ENCODE measurements around the gene ALOX5.

Gene ALOX5

DNA sequence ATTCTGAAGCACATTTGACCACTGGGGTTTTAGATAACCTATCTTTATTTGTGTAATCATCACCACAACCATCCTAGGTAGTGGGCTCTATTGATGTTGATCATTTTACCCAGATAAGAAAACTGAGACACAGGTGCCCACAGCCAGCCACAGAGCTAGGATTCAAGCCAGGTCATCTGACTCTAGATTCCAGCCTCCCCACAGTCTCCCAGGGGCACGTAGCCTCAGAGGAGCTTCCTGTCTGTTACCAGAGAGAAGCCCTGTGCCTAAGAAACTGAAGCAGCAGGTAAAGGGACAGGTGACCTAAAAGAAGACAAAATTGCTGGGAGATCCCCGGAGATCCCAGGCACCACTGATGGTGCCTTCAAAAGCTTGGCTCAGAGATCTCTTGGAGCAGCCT, 55.8 kb downstream of the ALOX5 start:
- Histone ChIP-seq H4K20me1 (ENCODE audit: insufficient read depth, low read length, poor library complexity, severe bottlenecking) (no peaks in the 10 kb centered on the region), H3K9me3 (ENCODE audit: insufficient read depth, low read depth, low read length) (no peaks in the 10 kb centered on the region), H3K4me2 (ENCODE audit: low read depth, low read length, poor library complexity, severe bottlenecking) (no peak overlapping the region), H3K4me1 (ENCODE audit: insufficient read depth, low read length, poor library complexity, severe bottlenecking) (peaks cover 20% of the 10 kb centered on the region), H3K9ac (ENCODE audit: low read depth, low read length, poor library complexity, severe bottlenecking) (no peak overlapping the region), H3K27me3 (ENCODE audit: insufficient read depth, low read length, poor library complexity, severe bottlenecking) (no peaks in the 10 kb centered on the region), H3K79me2 (ENCODE audit: insufficient read depth, low read length) (no peaks in the 10 kb centered on the region), H3F3A (ENCODE audit: low read depth) (no peaks in the 10 kb centered on the region), H3K9me2 (replicated peaks; ENCODE audit: low read depth, low read length) (no peaks in the 10 kb centered on the region), H3K36me3 (ENCODE audit: insufficient read depth, low read length) (no peaks in the 10 kb centered on the region), H2AFZ (ENCODE audit: low read length) (no peak overlapping the region), H3K4me3 (ENCODE audit: low read length, poor library complexity, severe bottlenecking) (no peak overlapping the region)
- no peak for TF ChIP-seq EZH2phosphoT487 (IDR thresholded peaks at IDR 0.05; ENCODE audit: borderline replicate concordance)
- TF ChIP-seq, protein P1, sequence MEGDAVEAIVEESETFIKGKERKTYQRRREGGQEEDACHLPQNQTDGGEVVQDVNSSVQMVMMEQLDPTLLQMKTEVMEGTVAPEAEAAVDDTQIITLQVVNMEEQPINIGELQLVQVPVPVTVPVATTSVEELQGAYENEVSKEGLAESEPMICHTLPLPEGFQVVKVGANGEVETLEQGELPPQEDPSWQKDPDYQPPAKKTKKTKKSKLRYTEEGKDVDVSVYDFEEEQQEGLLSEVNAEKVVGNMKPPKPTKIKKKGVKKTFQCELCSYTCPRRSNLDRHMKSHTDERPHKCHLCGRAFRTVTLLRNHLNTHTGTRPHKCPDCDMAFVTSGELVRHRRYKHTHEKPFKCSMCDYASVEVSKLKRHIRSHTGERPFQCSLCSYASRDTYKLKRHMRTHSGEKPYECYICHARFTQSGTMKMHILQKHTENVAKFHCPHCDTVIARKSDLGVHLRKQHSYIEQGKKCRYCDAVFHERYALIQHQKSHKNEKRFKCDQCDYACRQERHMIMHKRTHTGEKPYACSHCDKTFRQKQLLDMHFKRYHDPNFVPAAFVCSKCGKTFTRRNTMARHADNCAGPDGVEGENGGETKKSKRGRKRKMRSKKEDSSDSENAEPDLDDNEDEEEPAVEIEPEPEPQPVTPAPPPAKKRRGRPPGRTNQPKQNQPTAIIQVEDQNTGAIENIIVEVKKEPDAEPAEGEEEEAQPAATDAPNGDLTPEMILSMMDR (conservative IDR thresholded peaks at IDR 0.05; ENCODE audit: low read length) = no peak

DNA sequence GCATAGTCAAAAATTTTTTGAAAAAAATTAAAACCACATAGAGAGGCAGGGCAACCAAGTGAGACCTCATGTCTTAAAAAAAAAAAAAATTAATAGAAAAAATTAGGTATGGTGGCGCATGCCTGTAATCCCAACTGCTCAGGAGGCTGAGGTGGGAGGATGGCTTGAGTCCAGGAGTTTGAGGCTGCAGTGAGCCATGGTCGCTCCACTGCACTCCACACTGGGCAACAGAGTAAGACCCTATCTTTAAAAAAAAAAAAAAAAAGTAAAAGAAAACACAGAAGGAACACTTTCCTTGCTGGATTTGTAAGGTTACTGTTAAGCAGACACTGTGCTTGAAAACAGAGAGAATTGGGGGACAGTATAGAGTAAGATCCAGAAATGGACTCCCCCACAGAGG, 58.1 kb downstream of the ALOX5 start:
- Histone ChIP-seq H2AFZ (ENCODE audit: low read length) (no peak overlapping the region), H3K4me2 (ENCODE audit: low read depth, low read length, poor library complexity, severe bottlenecking) (no peak overlapping the region), H3K36me3 (ENCODE audit: insufficient read depth, low read length) (no peaks in the 10 kb centered on the region), H4K20me1 (ENCODE audit: insufficient read depth, low read length, poor library complexity, severe bottlenecking) (no peaks in the 10 kb centered on the region), H3K9me3 (ENCODE audit: insufficient read depth, low read depth, low read length) (no peaks in the 10 kb centered on the region), H3F3A (ENCODE audit: low read depth) (no peaks in the 10 kb centered on the region), H3K9ac (ENCODE audit: low read depth, low read length, poor library complexity, severe bottlenecking) (no peak overlapping the region), H3K27me3 (ENCODE audit: insufficient read depth, low read length, poor library complexity, severe bottlenecking) (no peaks in the 10 kb centered on the region), H3K79me2 (ENCODE audit: insufficient read depth, low read length) (no peaks in the 10 kb centered on the region), H3K4me3 (ENCODE audit: low read length, poor library complexity, severe bottlenecking) (no peak overlapping the region), H3K4me1 (ENCODE audit: insufficient read depth, low read length, poor library complexity, severe bottlenecking) (no peaks in the 10 kb centered on the region), H3K9me2 (replicated peaks; ENCODE audit: low read depth, low read length) (no peaks in the 10 kb centered on the region)
- TF ChIP-seq EZH2phosphoT487 (IDR thresholded peaks at IDR 0.05; ENCODE audit: borderline replicate concordance) = no peak
- TF ChIP-seq, protein P1 (conservative IDR thresholded peaks at IDR 0.05; ENCODE audit: low read length) = no peak

DNA sequence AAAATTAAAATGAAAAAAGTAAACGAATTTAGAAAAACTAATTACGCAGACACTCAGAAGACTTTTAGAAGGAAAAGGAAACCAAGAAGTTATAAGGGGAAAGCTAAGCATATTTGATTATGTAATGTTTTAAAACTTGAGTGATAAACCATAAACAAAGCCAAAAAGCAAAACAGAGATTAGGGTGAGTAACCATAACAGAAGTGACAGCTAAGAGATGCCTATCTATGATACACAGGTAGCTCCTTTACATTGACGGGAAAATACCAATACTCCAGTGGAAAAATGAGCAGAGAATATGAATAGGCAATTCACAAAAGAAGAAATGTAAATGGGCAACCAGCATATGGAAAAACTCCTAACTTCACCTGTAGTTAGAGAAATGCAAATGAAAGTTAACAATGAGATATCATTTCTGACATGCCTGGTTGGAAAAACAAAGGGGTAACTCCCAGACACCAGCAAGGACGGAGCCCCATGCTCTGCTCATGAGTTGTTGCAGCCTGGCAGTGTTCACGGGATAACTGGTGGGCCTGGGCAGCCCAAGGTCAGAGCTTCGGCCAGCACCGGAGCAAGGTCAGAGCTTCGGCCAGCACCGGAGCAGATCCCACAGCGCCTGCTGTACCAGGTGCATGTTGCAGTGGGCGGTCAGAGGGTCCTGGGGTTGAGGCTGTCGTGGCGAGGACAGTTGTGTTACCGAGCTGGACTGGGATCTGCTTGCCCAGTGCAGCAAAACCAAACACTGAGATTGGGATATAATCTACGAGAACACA, 58.9 kb downstream of the ALOX5 start:
- no peak overlapping the region for H3K4me3 ChIP-seq (ENCODE audit: low read length, poor library complexity, severe bottlenecking)
- no peaks in the 10 kb centered on the region for H3K36me3 ChIP-seq (ENCODE audit: insufficient read depth, low read length)
- H3K79me2 ChIP-seq (ENCODE audit: insufficient read depth, low read length) = no peaks in the 10 kb centered on the region
- H3K9me3 ChIP-seq (ENCODE audit: insufficient read depth, low read depth, low read length) = no peaks in the 10 kb centered on the region
- no peaks in the 10 kb centered on the region for H4K20me1 ChIP-seq (ENCODE audit: insufficient read depth, low read length, poor library complexity, severe bottlenecking)
- no peaks in the 10 kb centered on the region for H3K4me1 ChIP-seq (ENCODE audit: insufficient read depth, low read length, poor library complexity, severe bottlenecking)
- no peaks in the 10 kb centered on the region for H3F3A ChIP-seq (ENCODE audit: low read depth)
- H3K4me2 ChIP-seq (ENCODE audit: low read depth, low read length, poor library complexity, severe bottlenecking) = no peak overlapping the region
- H3K9ac ChIP-seq (ENCODE audit: low read depth, low read length, poor library complexity, severe bottlenecking) = no peak overlapping the region
- 0 out of 2 replicates have a peak overlapping the region, but pooled peaks have one; percentile 9 for H2AFZ ChIP-seq (ENCODE audit: low read length)
- H3K9me2 ChIP-seq (replicated peaks; ENCODE audit: low read depth, low read length) = no peaks in the 10 kb centered on the region
- TF ChIP-seq, protein P1 (conservative IDR thresholded peaks at IDR 0.05; ENCODE audit: low read length) = no peak
- TF ChIP-seq EZH2phosphoT487 (IDR thresholded peaks at IDR 0.05; ENCODE audit: borderline replicate concordance) = no peak
- H3K27me3 ChIP-seq (ENCODE audit: insufficient read depth, low read length, poor library complexity, severe bottlenecking) = no peaks in the 10 kb centered on the region
